A549 (cell line): Measurements from ENCODE around the gene MIS18BP1.

Experiments
- EP300 ChIP-seq, 2 experiments: fragments of >200 bp; sonication (Bioruptor Twin); formaldehyde crosslinking; IDR thresholded peaks; 2 replicates in 1 of 2; 3 replicates in 1 of 2; pipeline ENCODE4 v1.6.1; 2016 to 2017
- ESRRA ChIP-seq: fragments of 150-350 bp; IDR thresholded peaks from 2 replicates; pipeline ENCODE4 v1.6.1; 2014; ENCODE audit warnings: mild to moderate bottlenecking, low read length, borderline replicate concordance
- JUNB ChIP-seq: fragments of >200 bp; sonication (Bioruptor Twin); formaldehyde crosslinking; IDR thresholded peaks from 2 replicates; pipeline ENCODE4 v1.6.1; 2016
- POLR2A ChIP-seq: IDR thresholded peaks from 2 replicates; pipeline ENCODE4 v1.6.1; 2012; ENCODE audit warnings: mild to moderate bottlenecking, low read length
- RAD21 ChIP-seq, 2 experiments: fragments of >200 bp in 1 of 2; sonication (Bioruptor Twin) in 1 of 2; formaldehyde crosslinking in 1 of 2; IDR thresholded peaks in 1 of 2; conservative IDR thresholded peaks in 1 of 2; 2 replicates in 1 of 2; 3 replicates in 1 of 2; pipeline ENCODE4 v1.6.1; 2012 to 2018; ENCODE audit warnings: inconsistent platforms in 1 of 2
- TF ChIP-seq, protein P1 (sequence below): fragments of >200 bp; sonication (Bioruptor Twin); formaldehyde crosslinking; IDR thresholded peaks from 3 replicates; pipeline ENCODE4 v1.5.1; 2016
- TF ChIP-seq, protein P2 (sequence below): fragments of 150-350 bp; IDR thresholded peaks from 2 replicates; pipeline ENCODE4 v1.6.1; 2014; ENCODE audit warnings: low read depth, mild to moderate bottlenecking, low read length
- TF ChIP-seq, protein P3 (sequence below): fragments of 200-600 bp; sonication (generic); IDR thresholded peaks from 2 replicates; pipeline ENCODE4 v1.6.1; 2016; ENCODE audit warnings: antibody characterized with exemption, mild to moderate bottlenecking, moderate library complexity
- TF ChIP-seq, protein P4 (sequence below): IDR thresholded peaks from 2 replicates; pipeline ENCODE4 v1.6.1; 2012
- TF ChIP-seq, protein P5 (sequence below): fragments of 450-650 bp; IDR thresholded peaks from 2 replicates; pipeline ENCODE4 v1.6.1; 2014; ENCODE audit warnings: antibody characterized with exemption

DNA sequence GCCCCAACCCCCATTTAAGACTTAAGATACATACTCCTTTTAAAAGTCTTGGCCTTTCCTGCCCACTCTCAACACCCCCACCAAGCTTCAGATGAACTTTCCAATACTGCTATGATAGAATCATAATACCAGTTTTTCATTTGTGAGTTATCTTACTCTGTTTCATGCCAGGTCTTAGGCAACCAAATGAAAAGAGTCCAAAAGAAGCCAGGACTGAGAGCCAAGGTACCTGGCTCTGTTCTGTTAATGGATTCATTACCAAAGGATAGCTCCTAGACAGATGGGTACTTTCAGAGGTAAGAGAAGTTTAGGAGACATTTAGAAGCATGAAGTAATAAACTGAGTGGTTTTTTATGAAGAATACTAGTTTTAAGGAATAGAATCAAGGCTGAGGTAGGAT, 83.1 kb downstream of the MIS18BP1 start:
- TF ChIP-seq POLR2A (no peak), ESRRA (no peak), RAD21 (conservative IDR thresholded peaks at IDR 0.05 in 1 of 2, IDR thresholded peaks at IDR 0.05 in 1 of 2) (no peak), EP300 (IDR thresholded peaks at IDR 0.05) (no peak), JUNB (no peak)
- TF ChIP-seq, protein P1, sequence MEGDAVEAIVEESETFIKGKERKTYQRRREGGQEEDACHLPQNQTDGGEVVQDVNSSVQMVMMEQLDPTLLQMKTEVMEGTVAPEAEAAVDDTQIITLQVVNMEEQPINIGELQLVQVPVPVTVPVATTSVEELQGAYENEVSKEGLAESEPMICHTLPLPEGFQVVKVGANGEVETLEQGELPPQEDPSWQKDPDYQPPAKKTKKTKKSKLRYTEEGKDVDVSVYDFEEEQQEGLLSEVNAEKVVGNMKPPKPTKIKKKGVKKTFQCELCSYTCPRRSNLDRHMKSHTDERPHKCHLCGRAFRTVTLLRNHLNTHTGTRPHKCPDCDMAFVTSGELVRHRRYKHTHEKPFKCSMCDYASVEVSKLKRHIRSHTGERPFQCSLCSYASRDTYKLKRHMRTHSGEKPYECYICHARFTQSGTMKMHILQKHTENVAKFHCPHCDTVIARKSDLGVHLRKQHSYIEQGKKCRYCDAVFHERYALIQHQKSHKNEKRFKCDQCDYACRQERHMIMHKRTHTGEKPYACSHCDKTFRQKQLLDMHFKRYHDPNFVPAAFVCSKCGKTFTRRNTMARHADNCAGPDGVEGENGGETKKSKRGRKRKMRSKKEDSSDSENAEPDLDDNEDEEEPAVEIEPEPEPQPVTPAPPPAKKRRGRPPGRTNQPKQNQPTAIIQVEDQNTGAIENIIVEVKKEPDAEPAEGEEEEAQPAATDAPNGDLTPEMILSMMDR, result no peak
- TF ChIP-seq, protein P2, sequence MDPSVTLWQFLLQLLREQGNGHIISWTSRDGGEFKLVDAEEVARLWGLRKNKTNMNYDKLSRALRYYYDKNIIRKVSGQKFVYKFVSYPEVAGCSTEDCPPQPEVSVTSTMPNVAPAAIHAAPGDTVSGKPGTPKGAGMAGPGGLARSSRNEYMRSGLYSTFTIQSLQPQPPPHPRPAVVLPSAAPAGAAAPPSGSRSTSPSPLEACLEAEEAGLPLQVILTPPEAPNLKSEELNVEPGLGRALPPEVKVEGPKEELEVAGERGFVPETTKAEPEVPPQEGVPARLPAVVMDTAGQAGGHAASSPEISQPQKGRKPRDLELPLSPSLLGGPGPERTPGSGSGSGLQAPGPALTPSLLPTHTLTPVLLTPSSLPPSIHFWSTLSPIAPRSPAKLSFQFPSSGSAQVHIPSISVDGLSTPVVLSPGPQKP, result no peak
- TF ChIP-seq, protein P3, sequence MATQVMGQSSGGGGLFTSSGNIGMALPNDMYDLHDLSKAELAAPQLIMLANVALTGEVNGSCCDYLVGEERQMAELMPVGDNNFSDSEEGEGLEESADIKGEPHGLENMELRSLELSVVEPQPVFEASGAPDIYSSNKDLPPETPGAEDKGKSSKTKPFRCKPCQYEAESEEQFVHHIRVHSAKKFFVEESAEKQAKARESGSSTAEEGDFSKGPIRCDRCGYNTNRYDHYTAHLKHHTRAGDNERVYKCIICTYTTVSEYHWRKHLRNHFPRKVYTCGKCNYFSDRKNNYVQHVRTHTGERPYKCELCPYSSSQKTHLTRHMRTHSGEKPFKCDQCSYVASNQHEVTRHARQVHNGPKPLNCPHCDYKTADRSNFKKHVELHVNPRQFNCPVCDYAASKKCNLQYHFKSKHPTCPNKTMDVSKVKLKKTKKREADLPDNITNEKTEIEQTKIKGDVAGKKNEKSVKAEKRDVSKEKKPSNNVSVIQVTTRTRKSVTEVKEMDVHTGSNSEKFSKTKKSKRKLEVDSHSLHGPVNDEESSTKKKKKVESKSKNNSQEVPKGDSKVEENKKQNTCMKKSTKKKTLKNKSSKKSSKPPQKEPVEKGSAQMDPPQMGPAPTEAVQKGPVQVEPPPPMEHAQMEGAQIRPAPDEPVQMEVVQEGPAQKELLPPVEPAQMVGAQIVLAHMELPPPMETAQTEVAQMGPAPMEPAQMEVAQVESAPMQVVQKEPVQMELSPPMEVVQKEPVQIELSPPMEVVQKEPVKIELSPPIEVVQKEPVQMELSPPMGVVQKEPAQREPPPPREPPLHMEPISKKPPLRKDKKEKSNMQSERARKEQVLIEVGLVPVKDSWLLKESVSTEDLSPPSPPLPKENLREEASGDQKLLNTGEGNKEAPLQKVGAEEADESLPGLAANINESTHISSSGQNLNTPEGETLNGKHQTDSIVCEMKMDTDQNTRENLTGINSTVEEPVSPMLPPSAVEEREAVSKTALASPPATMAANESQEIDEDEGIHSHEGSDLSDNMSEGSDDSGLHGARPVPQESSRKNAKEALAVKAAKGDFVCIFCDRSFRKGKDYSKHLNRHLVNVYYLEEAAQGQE, result no peak
- TF ChIP-seq, protein P4, sequence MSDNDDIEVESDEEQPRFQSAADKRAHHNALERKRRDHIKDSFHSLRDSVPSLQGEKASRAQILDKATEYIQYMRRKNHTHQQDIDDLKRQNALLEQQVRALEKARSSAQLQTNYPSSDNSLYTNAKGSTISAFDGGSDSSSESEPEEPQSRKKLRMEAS, result no peak
- TF ChIP-seq, protein P5, sequence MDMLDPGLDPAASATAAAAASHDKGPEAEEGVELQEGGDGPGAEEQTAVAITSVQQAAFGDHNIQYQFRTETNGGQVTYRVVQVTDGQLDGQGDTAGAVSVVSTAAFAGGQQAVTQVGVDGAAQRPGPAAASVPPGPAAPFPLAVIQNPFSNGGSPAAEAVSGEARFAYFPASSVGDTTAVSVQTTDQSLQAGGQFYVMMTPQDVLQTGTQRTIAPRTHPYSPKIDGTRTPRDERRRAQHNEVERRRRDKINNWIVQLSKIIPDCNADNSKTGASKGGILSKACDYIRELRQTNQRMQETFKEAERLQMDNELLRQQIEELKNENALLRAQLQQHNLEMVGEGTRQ, result no peak
